ENCODE data around the gene CTAGE9.

GRCh38 chr6:131683479-131683878 is 27.3 kb downstream of the CTAGE9 start:
- TF ChIP-seq EZH2 (IDR thresholded peaks at IDR 0.05; ENCODE audit: low read depth) (no peak), CTCF (conservative IDR thresholded peaks at IDR 0.05) (no peak)
